ENCODE measurements around the gene PEBP1.

DNA sequence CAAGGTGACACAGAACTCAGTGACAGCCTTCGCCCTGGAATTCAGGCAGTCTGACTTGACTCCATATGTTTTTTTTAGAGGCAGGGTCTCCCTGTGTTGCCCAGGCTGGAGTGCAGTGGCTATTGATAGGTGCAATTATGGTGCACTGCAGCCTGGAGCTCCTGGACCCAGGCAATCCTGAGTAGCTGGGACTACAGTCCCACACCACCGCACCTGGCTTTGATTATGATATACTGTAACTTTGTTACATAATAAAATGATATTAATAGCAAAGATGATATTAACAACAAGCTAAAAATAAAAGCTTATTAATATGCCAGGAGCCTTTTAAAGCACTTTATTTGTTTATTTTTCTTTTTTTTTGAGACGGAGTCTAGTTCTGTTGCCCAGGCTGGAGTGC lies 41.9 kb upstream of the PEBP1 start:
- TF ChIP-seq EP300 (IDR thresholded peaks at IDR 0.05) (no peak), POLR2A (IDR thresholded peaks at IDR 0.05) (no peak)

All from stomach (tissue), 4 donors.